Upper lobe of left lung (tissue), 6 donors: ENCODE measurements around the gene PRX. TPM values are rescaled to one million over a fixed set of nuclear protein-coding genes. Genes with fewer than 3 reads are reported as not detected.
A peak's percentile ranks its signal among the peaks of the same experiment; 100 is the strongest.

ENCODE experiments used
- ATAC-seq, 2 donors: fragments of 200-7000 bp; cut with Tn5 transposase; one replicate each; pipeline ENCODE4 v1.9.1; 2022; ENCODE audit warnings: mild to moderate bottlenecking in 2 of 2, moderate library complexity in 2 of 2; ENCODE audit not compliant: low FRiP score in 2 of 2
- DNase-seq, 2 donors: peaks; one replicate each; pipeline ENCODE4 v3.0.0-alpha.2; 2019 to 2020
- H3K27ac ChIP-seq, 4 donors: fragments of 200-600 bp; sonication (generic); one replicate each; pipeline ENCODE4 v1.5.1; 2016 to 2019
- H3K27me3 ChIP-seq, 4 donors: fragments of 200-600 bp; sonication (generic); one replicate each; pipeline ENCODE4 v1.5.1; 2017 to 2019
- H3K36me3 ChIP-seq, 4 donors: fragments of 200-600 bp; sonication (generic); one replicate each; pipeline ENCODE4 v1.5.1; 2016 to 2019
- H3K4me1 ChIP-seq, 4 donors: fragments of 200-600 bp; sonication (generic); one replicate each; pipeline ENCODE4 v1.5.1; 2018 to 2019
- H3K4me3 ChIP-seq, 4 donors: fragments of 200-600 bp; sonication (generic); one replicate each; pipeline ENCODE4 v1.5.1; 2017 to 2019; ENCODE audit warnings: mild to moderate bottlenecking in 2 of 4, moderate library complexity in 1 of 4
- H3K9me3 ChIP-seq, 4 donors: fragments of 200-600 bp; sonication (generic); one replicate each; pipeline ENCODE4 v1.5.1; 2018 to 2019
- CTCF ChIP-seq, 6 experiments: fragments of 450-650 bp in 4 of 6; fragments of 200-600 bp in 2 of 6; sonication (generic) in 2 of 6; IDR thresholded peaks; one replicate each; pipeline ENCODE4 v1.5.1; 2016 to 2019; ENCODE audit warnings: antibody characterized with exemption in 6 of 6
- EP300 ChIP-seq, 4 donors: sonication (generic); formaldehyde crosslinking; IDR thresholded peaks; one replicate each; pipeline ENCODE4 v1.5.1; 2017; ENCODE audit warnings: antibody characterized with exemption in 4 of 4, control low read depth in 2 of 4
- POLR2A ChIP-seq, 4 donors: fragments of 450-650 bp; IDR thresholded peaks; one replicate each; pipeline ENCODE4 v1.5.1; 2016 to 2017; ENCODE audit warnings: antibody characterized with exemption in 4 of 4, mild to moderate bottlenecking in 2 of 4
- POLR2AphosphoS5 ChIP-seq, 2 donors: sonication (generic); formaldehyde crosslinking; IDR thresholded peaks; one replicate each; pipeline ENCODE4 v1.5.1; 2017; ENCODE audit warnings: antibody characterized with exemption in 2 of 2
- WGBS, 2 donors: methylation state at CpG; one replicate each; pipeline ENCODE4 v1.1.5; 2017 to 2018; 5-methylcytosine and 5-hydroxymethylcytosine counted together
- total RNA-seq, 6 donors: library from RNA; depleted of rRNA in 4 of 6; stranded (reverse); fragments of >200 nt in 4 of 6; gene quantifications; one replicate each; pipeline versions ENCODE4 v1.1.0 to v1.2.1, GENCODE V29; 2016 to 2021
- donor health status: DM: no; HTN: no; CAD: no; lungs with moderate emphysema.
- donor health status: DM: no; HTN: yes; CAD: no; lungs with severe emphysema.

PRX gene
- total RNA-seq, 6 donors from 2014 or later = 30.1 to 146 (median 51.5) TPM

DNA sequence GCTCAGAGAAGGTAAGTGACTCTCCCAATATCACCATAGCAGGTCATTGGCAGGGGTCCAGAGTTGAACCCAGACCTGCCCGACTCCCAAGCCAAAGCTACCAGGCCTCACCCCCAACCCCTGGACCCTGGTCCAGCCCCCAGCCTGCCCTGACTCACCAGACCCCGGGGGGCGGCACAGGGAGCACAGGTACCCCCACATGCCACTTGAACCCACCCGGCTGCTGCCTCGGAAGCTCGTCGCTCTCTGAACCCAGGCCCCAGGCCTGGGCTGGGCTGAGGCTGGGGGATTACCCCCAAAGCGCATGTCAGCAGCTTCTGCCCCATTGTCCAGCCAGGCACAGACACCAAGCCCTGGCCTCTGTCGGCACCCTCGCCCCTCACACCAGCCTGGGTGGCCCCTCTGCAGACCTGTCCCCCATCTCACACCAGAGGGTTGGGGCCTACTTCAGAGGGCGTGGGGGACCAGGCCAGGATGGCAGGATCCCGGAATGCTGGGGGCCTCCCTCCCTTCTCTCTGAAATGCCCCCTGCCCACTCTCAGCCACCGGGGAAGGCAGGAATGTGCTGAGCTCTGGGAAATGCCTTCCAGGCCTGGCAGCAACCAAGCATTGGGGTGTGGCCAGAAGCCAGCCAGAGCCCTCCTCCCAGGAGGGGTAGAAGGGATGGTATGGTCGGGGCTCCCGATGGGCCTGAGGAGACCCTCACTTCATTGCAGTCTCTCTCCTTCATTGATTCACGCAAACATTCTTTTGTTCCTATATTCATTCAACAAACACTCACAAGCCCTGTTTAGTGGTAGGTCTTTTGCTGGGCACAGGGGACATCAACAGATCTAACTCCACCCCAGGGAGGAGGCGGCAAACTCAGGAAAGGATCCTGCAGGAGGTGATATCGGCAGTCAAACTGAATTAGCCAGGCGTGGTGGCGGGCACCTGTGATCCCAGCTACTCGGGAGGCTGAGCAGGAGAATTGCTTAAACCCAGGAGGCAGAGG, 1.7 kb upstream of the PRX start:
- Histone ChIP-seq H3K27ac (peak overlapping the region; percentile 47 to 100 (median 80)), H3K4me3 (peak overlapping the region in 1 of 4 donors; percentile 61), H3K27me3 (no peaks in the 10 kb centered on the region), H3K4me1 (peaks cover 34 to 54% (median 48%) of the 10 kb centered on the region in 4 donors), H3K36me3 (no peaks in the 10 kb centered on the region), H3K9me3 (no peaks in the 10 kb centered on the region)
- ATAC-seq (no peak), DNase-seq (peak in 1 of 2 donors; percentile 50)
- no peak for TF ChIP-seq POLR2A (IDR thresholded peaks at IDR 0.05)
- no peak for TF ChIP-seq CTCF (IDR thresholded peaks at IDR 0.05)
- no peak for TF ChIP-seq POLR2AphosphoS5 (IDR thresholded peaks at IDR 0.05)
- no peak for TF ChIP-seq EP300 (IDR thresholded peaks at IDR 0.05)
- 76% methylated on average over 8 to 17 of the region's 21 CpGs for WGBS, 2 donors

DNA sequence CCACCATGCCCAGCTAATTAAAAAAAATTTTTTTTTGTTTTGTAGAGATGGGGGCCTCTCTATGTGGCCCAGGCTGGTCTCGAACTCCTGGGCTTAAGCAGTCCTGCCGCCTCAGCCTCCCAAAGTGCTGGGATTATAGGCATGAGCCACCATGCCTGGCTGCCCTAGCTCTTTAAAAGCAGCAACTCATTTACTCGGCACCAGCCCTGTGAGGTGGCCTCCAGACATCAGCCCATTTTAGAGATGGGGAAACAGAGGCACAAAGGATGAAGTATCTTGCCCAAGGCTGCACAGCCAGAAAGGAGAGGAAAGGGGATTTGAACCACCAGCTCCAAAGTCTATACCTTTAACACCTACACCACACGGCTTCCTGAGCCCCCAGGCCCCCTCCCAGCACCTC, 312 bp downstream of the PRX start:
- Histone ChIP-seq H3K27ac (peak overlapping the region; percentile 68 to 100 (median 87)), H3K9me3 (no peaks in the 10 kb centered on the region), H3K27me3 (no peaks in the 10 kb centered on the region), H3K36me3 (peaks cover 0 to 4% (median 0%) of the 10 kb centered on the region in 4 donors), H3K4me3 (peak overlapping the region; percentile 21 to 61 (median 44)), H3K4me1 (peaks cover 26 to 43% (median 39%) of the 10 kb centered on the region in 4 donors)
- WGBS, 2 donors = 58 to 72% methylated on average over 3 to 4 of the region's 4 CpGs
- no peak for TF ChIP-seq POLR2AphosphoS5 (IDR thresholded peaks at IDR 0.05)
- TF ChIP-seq EP300 (IDR thresholded peaks at IDR 0.05) = no peak
- no peak for TF ChIP-seq CTCF (IDR thresholded peaks at IDR 0.05)
- no peak for TF ChIP-seq POLR2A (IDR thresholded peaks at IDR 0.05)
- ATAC-seq (no peak), DNase-seq (no peak)

DNA sequence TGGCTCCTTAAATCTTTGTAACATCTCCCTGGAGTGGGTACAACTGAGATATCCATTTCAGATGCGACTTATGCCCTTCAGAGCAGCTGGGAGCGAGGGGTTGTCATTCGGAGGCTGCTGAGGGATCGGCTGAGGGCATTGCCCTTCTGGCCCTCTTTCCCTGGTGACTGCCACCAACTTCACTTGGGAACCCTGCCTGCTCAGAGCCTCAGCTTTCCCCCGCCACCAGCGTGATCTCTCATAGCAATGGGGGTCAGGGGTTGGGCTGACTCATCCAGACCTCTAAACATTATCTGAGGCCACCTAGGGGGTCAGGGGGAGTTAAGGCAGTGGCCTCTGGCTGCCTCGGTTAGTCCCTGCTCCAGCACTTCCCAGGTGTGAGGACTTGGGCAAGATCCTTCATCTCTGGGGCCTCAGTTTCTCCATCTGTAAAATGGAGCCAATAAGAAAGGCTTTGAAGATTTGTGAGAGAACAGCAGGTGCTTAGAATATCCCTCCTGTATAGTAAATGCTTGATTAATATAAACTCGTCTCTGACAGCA, 1.1 kb downstream of the PRX start:
- Histone ChIP-seq H3K27ac (peak overlapping the region; percentile 68 to 100 (median 87)), H3K4me3 (peak overlapping the region; percentile 21 to 61 (median 44)), H3K4me1 (peaks cover 25 to 37% (median 34%) of the 10 kb centered on the region in 4 donors), H3K27me3 (no peaks in the 10 kb centered on the region), H3K9me3 (no peaks in the 10 kb centered on the region), H3K36me3 (peaks cover 0 to 12% (median 0%) of the 10 kb centered on the region in 4 donors)
- TF ChIP-seq POLR2A (IDR thresholded peaks at IDR 0.05) (no peak), POLR2AphosphoS5 (IDR thresholded peaks at IDR 0.05) (no peak)
- no peak for DNase-seq
- WGBS, 2 donors = 59 to 71% methylated on average over 8 of the region's 8 CpGs
- ATAC-seq = no peak

DNA sequence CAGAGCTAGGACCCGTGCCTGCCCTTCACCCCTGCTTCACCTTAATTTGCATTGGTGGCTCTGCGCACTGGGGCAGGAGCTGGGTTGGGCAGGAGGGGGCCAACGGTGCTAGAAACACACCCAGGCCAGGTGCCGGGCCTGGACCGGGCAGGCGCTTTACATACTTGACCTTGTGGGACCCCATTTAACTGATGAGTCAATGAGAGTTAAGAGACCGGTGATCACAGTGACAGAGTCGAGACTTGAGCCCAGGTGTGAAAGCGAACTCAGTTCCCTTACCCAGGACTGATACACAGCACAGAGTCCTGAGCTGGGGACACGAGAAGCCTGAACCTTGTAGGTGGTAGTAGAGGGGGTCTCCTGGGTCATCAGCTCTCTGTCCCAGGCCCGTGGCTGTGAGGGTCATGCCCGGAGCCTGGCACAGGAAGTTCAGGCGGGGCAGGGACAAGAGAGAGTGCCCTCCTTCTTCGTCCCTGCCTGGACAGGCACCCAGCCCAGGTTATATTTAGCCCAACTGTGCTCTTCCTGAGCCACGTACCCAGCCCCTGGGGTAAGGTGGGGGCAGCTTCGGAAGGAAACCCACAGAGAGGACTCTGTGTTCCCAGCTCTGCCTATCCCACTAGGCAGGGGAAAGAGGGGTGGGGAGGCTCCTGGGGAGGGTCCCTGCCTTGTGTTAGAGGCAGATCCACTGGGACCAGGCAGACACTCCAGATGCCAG, 1.9 kb downstream of the PRX start:
- no peak for TF ChIP-seq CTCF (IDR thresholded peaks at IDR 0.05)
- TF ChIP-seq POLR2AphosphoS5 (IDR thresholded peaks at IDR 0.05) = peak in 1 of 2 donors; percentile 35
- peak in 2 of 4 donors; percentile 35 to 45 for TF ChIP-seq POLR2A (IDR thresholded peaks at IDR 0.05)
- peak in 2 of 4 donors; percentile 88 for TF ChIP-seq EP300 (IDR thresholded peaks at IDR 0.05)
- DNase-seq (peak in 1 of 2 donors; percentile 41), ATAC-seq (peak in 1 of 2 donors; percentile 4)
- peaks cover 18 to 31% (median 27%) of the 10 kb centered on the region in 4 donors for H3K4me1 ChIP-seq
- no peaks in the 10 kb centered on the region for H3K27me3 ChIP-seq
- H3K9me3 ChIP-seq = no peaks in the 10 kb centered on the region
- peaks cover 0 to 19% (median 0%) of the 10 kb centered on the region in 4 donors for H3K36me3 ChIP-seq
- H3K27ac ChIP-seq = peak overlapping the region; percentile 68 to 100 (median 87)
- peak overlapping the region; percentile 21 to 61 (median 44) for H3K4me3 ChIP-seq
- 30 to 52% methylated on average over 6 to 16 of the region's 16 CpGs for WGBS, 2 donors
